GM10266 (cell line): ENCODE data around the gene SRF.

ENCODE experiments used
- DNase-seq: peaks from one replicate; pipeline ENCODE4 v3.0.0; 2012; ENCODE audit errors: extremely low spot score
- TF ChIP-seq, protein P1 (sequence below): IDR thresholded peaks from 2 replicates; pipeline ENCODE4 v1.5.1; 2012; ENCODE audit warnings: mild to moderate bottlenecking, low read depth; ENCODE audit not compliant: control insufficient read depth, insufficient read depth; ENCODE audit errors: missing control alignments

SRF gene

GRCh38 chr6:43178951-43179830 lies 8.1 kb downstream of the SRF start:
- DNase-seq, result no peak
- TF ChIP-seq, protein P1, sequence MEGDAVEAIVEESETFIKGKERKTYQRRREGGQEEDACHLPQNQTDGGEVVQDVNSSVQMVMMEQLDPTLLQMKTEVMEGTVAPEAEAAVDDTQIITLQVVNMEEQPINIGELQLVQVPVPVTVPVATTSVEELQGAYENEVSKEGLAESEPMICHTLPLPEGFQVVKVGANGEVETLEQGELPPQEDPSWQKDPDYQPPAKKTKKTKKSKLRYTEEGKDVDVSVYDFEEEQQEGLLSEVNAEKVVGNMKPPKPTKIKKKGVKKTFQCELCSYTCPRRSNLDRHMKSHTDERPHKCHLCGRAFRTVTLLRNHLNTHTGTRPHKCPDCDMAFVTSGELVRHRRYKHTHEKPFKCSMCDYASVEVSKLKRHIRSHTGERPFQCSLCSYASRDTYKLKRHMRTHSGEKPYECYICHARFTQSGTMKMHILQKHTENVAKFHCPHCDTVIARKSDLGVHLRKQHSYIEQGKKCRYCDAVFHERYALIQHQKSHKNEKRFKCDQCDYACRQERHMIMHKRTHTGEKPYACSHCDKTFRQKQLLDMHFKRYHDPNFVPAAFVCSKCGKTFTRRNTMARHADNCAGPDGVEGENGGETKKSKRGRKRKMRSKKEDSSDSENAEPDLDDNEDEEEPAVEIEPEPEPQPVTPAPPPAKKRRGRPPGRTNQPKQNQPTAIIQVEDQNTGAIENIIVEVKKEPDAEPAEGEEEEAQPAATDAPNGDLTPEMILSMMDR, result no peak

DNA sequence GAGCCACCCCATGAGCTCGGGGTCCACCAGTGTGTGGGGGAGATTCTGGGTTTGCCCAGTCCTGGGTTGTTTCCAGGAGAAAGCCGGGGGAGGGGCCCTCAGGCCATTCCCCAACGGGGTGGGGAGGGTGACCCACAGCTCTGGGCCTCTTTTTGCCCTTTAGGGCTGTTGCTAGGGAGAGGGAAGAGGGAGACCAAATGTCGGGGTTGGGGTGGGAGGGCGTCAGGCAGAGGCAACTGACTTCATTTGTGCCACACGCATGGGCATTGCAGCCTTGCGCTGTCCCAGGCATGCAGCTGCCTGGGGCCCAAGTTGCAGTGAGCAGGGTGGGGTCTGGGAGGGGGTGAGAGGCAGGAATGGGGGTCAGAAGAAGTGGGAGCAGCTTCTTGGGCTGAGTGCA lies 9.0 kb downstream of the SRF start:
- DNase-seq, result no peak
- TF ChIP-seq, protein P1, result no peak

GRCh38 chr6:43180985-43181384 lies 9.9 kb downstream of the SRF start:
- no peak for DNase-seq

DNA sequence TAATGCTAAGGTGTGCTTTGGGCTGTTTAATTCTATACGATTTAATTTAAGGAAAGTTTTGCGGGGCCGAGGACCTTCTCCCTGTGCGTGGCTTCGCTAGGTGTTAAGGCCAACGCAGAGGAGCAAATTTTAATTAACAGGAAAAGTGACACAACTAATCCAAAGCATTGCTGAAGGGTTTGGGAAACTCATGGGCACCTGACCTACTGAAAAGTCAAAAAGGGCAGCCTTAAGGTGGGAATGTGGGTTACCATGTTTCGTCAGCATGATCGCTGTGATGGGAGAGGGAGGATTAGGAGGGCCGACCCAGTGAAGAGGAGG lies 10.5 kb downstream of the SRF start:
- TF ChIP-seq, protein P1, result no peak
- no peak for DNase-seq

More at GRCh38 chr6:43180985-43181384, 9.9 kb downstream of the SRF start:
- TF ChIP-seq, protein P1, result no peak

- TF ChIP-seq, protein P1, result no peak
- peak; percentile 88 for DNase-seq
These were observed 11.1 kb downstream of the SRF start, which contains the start of gene CUL9 for GRCh38 chr6:43181942-43182860. Gene CUL9, plus strand, starts transcription at chr6:43182196. Its CDS starts 2,115 bp downstream, at chr6:43184311.

GRCh38 chr6:43183441-43183840 lies 12.4 kb downstream of the SRF start:
- DNase-seq, result no peak
- TF ChIP-seq, protein P1, result no peak
